ENCODE data around the gene EFHB. TPM values are rescaled to one million over a fixed set of nuclear protein-coding genes. Genes with fewer than 3 reads are reported as not detected.
"Not testable (repeated sequence)": the region's sequence is repeated elsewhere in the genome, so short reads cannot be mapped to it uniquely, and the experiment has no call there.

The EFHB gene
- total and polyA plus RNA-seq, 11 donors, result 0.14 to 1.6 (median 0.85) TPM; not detected in 6

- no peak overlapping the region for H3K4me3 ChIP-seq
- no peaks in the 10 kb centered on the region for H3K36me3 ChIP-seq
- H3K27ac ChIP-seq, result no peak overlapping the region
- peaks cover 0 to 4% (median 0%) of the 10 kb centered on the region in 12 donors for H3K4me1 ChIP-seq
- TF ChIP-seq POLR2A (IDR thresholded peaks at IDR 0.05), result no peak
- TF ChIP-seq, protein P1, sequence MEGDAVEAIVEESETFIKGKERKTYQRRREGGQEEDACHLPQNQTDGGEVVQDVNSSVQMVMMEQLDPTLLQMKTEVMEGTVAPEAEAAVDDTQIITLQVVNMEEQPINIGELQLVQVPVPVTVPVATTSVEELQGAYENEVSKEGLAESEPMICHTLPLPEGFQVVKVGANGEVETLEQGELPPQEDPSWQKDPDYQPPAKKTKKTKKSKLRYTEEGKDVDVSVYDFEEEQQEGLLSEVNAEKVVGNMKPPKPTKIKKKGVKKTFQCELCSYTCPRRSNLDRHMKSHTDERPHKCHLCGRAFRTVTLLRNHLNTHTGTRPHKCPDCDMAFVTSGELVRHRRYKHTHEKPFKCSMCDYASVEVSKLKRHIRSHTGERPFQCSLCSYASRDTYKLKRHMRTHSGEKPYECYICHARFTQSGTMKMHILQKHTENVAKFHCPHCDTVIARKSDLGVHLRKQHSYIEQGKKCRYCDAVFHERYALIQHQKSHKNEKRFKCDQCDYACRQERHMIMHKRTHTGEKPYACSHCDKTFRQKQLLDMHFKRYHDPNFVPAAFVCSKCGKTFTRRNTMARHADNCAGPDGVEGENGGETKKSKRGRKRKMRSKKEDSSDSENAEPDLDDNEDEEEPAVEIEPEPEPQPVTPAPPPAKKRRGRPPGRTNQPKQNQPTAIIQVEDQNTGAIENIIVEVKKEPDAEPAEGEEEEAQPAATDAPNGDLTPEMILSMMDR (IDR thresholded peaks at IDR 0.05), result no peak
- H3K9me3 ChIP-seq, result no peaks in the 10 kb centered on the region
- DNase-seq (no peak), ATAC-seq (no peak)
- intact Hi-C loops (cut with DNase I), result loop anchor here in 3 of 10 donors (10.0 kb wide), 2 partner anchors 153 to 303 kb away; partner anchors contain the start of gene SGO1 (in 2 of the 3)
- no peaks in the 10 kb centered on the region for H3K27me3 ChIP-seq
These were observed 52.2 kb downstream of the EFHB start for GRCh38 chr3:19881852-19882251.

DNA sequence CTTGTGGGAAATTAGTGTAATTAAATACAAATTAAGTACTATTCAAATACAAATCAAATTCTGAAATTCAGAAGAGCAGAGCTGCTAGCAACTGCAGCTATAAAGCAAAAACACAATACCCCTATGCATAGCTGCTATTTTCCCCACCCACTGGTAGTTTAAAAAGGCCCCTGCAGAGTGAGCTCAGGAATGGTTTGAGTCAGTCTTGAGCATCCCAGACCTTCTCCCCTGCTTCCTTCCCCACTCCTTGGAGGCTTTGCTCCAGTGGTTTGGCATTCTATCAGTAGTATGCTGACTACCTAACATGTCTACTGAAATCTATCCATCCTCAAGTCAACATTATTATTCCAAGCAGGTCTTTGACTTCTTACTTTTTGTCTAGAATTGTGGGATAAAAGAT is 53.0 kb downstream of the EFHB start:
- no peaks in the 10 kb centered on the region for H3K9me3 ChIP-seq
- intact Hi-C loops (cut with DNase I), result loop anchor here in 3 of 10 donors (10.0 kb wide), 2 partner anchors 154 to 304 kb away; partner anchors contain the start of gene SGO1 (in 2 of the 3)
- TF ChIP-seq, protein P1 (IDR thresholded peaks at IDR 0.05), result no peak
- no peak for TF ChIP-seq POLR2A (IDR thresholded peaks at IDR 0.05)
- H3K4me1 ChIP-seq, result peaks cover 0 to 3% (median 0%) of the 10 kb centered on the region in 12 donors
- no peaks in the 10 kb centered on the region for H3K36me3 ChIP-seq
- H3K27ac ChIP-seq, result no peak overlapping the region
- ATAC-seq, result no peak
- H3K27me3 ChIP-seq, result no peaks in the 10 kb centered on the region
- H3K4me3 ChIP-seq, result no peak overlapping the region
- no peak for DNase-seq

DNA sequence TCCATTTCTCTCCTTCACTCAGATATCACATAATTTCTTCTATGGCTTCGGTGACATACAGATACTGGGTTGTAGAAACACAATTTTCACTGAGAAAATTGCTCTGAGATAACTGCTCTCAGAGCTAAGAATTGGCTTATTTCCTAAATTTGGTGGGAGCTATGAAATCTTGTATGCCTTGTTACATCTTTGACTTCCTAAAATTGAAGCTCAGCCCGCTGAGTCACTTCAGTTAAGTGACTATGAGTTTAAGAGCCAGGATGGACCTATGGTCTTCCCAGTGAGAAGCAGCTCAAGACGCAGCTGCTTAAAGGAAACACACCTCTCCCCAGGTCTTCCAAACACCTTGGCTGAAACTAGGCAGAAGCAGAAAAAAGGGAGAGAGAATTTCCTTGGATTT is 56.4 kb downstream of the EFHB start:
- 71 to 79% (median 78%) methylated on average over 3 of the region's 3 CpGs for WGBS, 4 donors
- intact Hi-C loops (cut with DNase I), result no loop called here
- Histone ChIP-seq H3K27me3 (no peaks in the 10 kb centered on the region), H3K36me3 (no peaks in the 10 kb centered on the region), H3K4me3 (no peak overlapping the region), H3K4me1 (no peaks in the 10 kb centered on the region), H3K27ac (no peak overlapping the region), H3K9me3 (no peaks in the 10 kb centered on the region)
- ATAC-seq, result no peak
- DNase-seq, result no peak
- TF ChIP-seq, protein P1 (IDR thresholded peaks at IDR 0.05), result no peak
- no peak for TF ChIP-seq POLR2A (IDR thresholded peaks at IDR 0.05)

- 6 to 11% (median 8%) methylated on average over 7 of the region's 7 CpGs for WGBS, 4 donors
- no peaks in the 10 kb centered on the region for H3K36me3 ChIP-seq
- H3K27me3 ChIP-seq, result peaks cover 0 to 4% (median 0%) of the 10 kb centered on the region in 9 donors
- TF ChIP-seq, protein P1 (IDR thresholded peaks at IDR 0.05), result peak; percentile 59 to 84 (median 76)
- no peak for TF ChIP-seq POLR2A (IDR thresholded peaks at IDR 0.05)
- DNase-seq (peak in 2 of 5 donors; percentile 14 to 23), ATAC-seq (peak in 3 of 4 donors; percentile 46 to 64 (median 59))
- H3K4me1 ChIP-seq, result peaks cover 0 to 3% (median 0%) of the 10 kb centered on the region in 12 donors
- H3K4me3 ChIP-seq, result no peak overlapping the region
- no peaks in the 10 kb centered on the region for H3K9me3 ChIP-seq
- peak overlapping the region in 1 of 12 donors; percentile 27 for H3K27ac ChIP-seq
- intact Hi-C loops (cut with DNase I), result loop anchor here (1.0 to 10.0 kb wide), 8 partner anchors 518 to 802 kb away; partner anchors contain the start of gene KCNH8 (in 4 of the 10)
These were observed 67.2 kb downstream of the EFHB start for GRCh38 chr3:19866751-19867347.

GRCh38 chr3:19855318-19855717 is 78.7 kb downstream of the EFHB start:
- ATAC-seq; H3K4me1 ChIP-seq; H3K4me3 ChIP-seq; DNase-seq; H3K27me3 ChIP-seq; intact Hi-C loops (cut with DNase I); H3K36me3 ChIP-seq; H3K27ac ChIP-seq: not testable (repeated sequence)
- WGBS, 4 donors, result 78 to 82% (median 79%) methylated on average over 11 to 13 of the region's 13 CpGs
- peaks cover 0 to 15% (median 0%) of the 10 kb centered on the region in 12 donors for H3K9me3 ChIP-seq

- intact Hi-C loops (cut with DNase I); H3K4me1 ChIP-seq; ATAC-seq; H3K4me3 ChIP-seq; H3K27me3 ChIP-seq; H3K36me3 ChIP-seq; DNase-seq; H3K27ac ChIP-seq: not testable (repeated sequence)
- 60 to 85% (median 80%) methylated on average over 6 to 7 of the region's 7 CpGs for WGBS, 4 donors
- peaks cover 0 to 53% (median 8%) of the 10 kb centered on the region in 12 donors for H3K9me3 ChIP-seq
These were observed 87.4 kb downstream of the EFHB start for GRCh38 chr3:19846609-19847008.

Data from heart left ventricle (tissue), 16 donors.